Effector memory CD4-positive, alpha-beta T cell (primary cell): Measurements from ENCODE around the gene CHAF1B.

Source experiments
- DNase-seq, 3 donors: peaks; one replicate each; pipeline ENCODE4 v3.0.0-alpha.2; 2020
- H3K27ac ChIP-seq: 2 replicates; pipeline ENCODE4 v1.7.0; 2013; ENCODE audit warnings: mild to moderate bottlenecking, low read length, moderate library complexity; ENCODE audit not compliant: insufficient read depth, poor library complexity, severe bottlenecking
- H3K27me3 ChIP-seq: replicated peaks from 2 replicates; pipeline ENCODE4 v1.7.0; 2013; ENCODE audit warnings: mild to moderate bottlenecking, low read length; ENCODE audit not compliant: insufficient read depth, control insufficient read depth, poor library complexity, severe bottlenecking
- H3K36me3 ChIP-seq: 2 replicates; pipeline ENCODE4 v1.7.0; 2013; ENCODE audit warnings: mild to moderate bottlenecking, low read length, moderate library complexity; ENCODE audit not compliant: control insufficient read depth, insufficient read depth
- H3K4me1 ChIP-seq: 2 replicates; pipeline ENCODE4 v1.7.0; 2013; ENCODE audit warnings: low read length, mild to moderate bottlenecking; ENCODE audit not compliant: control insufficient read depth, insufficient read depth, poor library complexity, severe bottlenecking
- H3K4me3 ChIP-seq: 2 replicates; pipeline ENCODE4 v1.7.0; 2013; ENCODE audit warnings: low read length, low read depth, mild to moderate bottlenecking; ENCODE audit not compliant: insufficient read depth, poor library complexity, severe bottlenecking
- H3K9me3 ChIP-seq: 2 replicates; pipeline ENCODE4 v1.7.0; 2013; ENCODE audit warnings: mild to moderate bottlenecking, low read length, moderate library complexity; ENCODE audit not compliant: control insufficient read depth

The CHAF1B gene

DNA sequence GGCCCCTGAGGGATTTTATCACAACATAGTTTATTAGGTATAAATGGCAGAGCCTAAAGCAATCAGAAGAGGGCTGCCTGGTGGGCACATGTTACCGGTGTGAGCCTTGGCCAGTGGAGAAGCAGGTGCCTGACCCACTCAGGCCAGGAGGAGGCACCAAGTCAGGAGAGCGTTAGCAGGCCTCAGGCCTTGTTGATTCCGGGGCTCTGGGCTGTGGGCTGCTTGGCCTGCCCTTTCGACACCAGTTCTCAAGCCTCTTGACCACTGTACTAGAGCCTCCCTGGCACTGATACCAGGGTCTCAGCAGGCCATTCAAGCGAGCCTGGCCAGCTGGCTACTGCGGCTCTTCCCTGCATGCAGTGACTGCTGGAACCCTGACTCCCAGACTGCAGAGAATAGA, 73.9 kb downstream of the CHAF1B start:
- Histone ChIP-seq H3K4me1 (no peaks in the 10 kb centered on the region), H3K9me3 (no peaks in the 10 kb centered on the region), H3K4me3 (no peak overlapping the region), H3K36me3 (no peaks in the 10 kb centered on the region), H3K27me3 (no peaks in the 10 kb centered on the region), H3K27ac (no peak overlapping the region)
- no peak for DNase-seq

DNA sequence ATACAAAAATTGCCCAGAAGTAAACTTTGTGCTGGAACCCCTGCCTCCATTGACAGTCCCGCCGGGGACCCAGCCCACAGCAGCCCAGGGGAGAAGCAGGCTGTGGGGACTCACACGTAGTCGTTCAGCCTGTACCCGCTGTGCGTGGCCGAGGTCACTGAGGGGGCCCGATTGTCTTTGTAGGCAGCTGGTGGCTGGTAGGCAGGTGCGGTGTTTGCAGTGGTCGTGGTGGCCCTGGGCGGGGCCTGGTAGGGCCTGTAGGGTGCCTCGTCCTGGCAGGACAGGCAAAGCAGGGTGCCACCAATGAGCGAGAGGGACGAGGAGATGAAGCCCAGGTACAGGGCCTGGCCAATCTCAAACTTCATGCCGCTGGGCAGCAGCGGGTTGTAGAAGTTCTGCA, 75.7 kb downstream of the CHAF1B start:
- Histone ChIP-seq H3K36me3 (no peaks in the 10 kb centered on the region), H3K27ac (no peak overlapping the region), H3K4me3 (no peak overlapping the region), H3K4me1 (no peaks in the 10 kb centered on the region), H3K9me3 (no peaks in the 10 kb centered on the region), H3K27me3 (no peaks in the 10 kb centered on the region)
- DNase-seq: no peak

- H3K36me3 ChIP-seq: no peaks in the 10 kb centered on the region
- H3K27ac ChIP-seq: no peak overlapping the region
- H3K4me3 ChIP-seq: no peak overlapping the region
- H3K9me3 ChIP-seq: no peaks in the 10 kb centered on the region
- H3K27me3 ChIP-seq: no peaks in the 10 kb centered on the region
- DNase-seq: no peak
- H3K4me1 ChIP-seq: no peaks in the 10 kb centered on the region
Observed at GRCh38 chr21:36461277-36461917, 76.2 kb downstream of the CHAF1B start.

- H3K9me3 ChIP-seq: no peaks in the 10 kb centered on the region
- H3K27ac ChIP-seq: no peak overlapping the region
- no peaks in the 10 kb centered on the region for H3K27me3 ChIP-seq
- no peak overlapping the region for H3K4me3 ChIP-seq
- no peaks in the 10 kb centered on the region for H3K4me1 ChIP-seq
- H3K36me3 ChIP-seq: no peaks in the 10 kb centered on the region
- no peak for DNase-seq
Observed at GRCh38 chr21:36461918-36462486, 76.8 kb downstream of the CHAF1B start.

DNA sequence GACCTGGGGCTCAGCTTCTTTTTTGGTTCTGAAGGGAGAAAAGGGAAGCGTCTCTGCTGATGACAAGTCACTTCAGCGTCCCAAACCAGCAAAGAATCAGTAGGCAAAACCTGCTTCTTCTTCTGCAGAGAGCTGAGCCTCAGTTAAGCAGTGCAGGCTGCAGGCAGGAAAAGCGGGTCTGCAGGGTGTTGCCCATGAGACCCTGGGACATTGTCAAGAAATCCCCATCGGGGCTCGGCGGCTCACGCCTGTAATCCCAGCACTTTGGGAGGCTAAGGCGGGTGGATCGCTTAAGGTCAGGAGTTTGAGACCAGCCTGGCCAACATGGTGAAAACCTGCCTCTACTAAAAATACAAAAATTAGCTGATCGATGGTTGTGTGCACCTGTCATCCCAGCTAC, 78.0 kb downstream of the CHAF1B start:
- H3K4me3 ChIP-seq: no peak overlapping the region
- H3K4me1 ChIP-seq: no peaks in the 10 kb centered on the region
- H3K36me3 ChIP-seq: no peaks in the 10 kb centered on the region
- DNase-seq: no peak
- H3K9me3 ChIP-seq: no peaks in the 10 kb centered on the region
- H3K27me3 ChIP-seq: no peaks in the 10 kb centered on the region
- no peak overlapping the region for H3K27ac ChIP-seq

DNA sequence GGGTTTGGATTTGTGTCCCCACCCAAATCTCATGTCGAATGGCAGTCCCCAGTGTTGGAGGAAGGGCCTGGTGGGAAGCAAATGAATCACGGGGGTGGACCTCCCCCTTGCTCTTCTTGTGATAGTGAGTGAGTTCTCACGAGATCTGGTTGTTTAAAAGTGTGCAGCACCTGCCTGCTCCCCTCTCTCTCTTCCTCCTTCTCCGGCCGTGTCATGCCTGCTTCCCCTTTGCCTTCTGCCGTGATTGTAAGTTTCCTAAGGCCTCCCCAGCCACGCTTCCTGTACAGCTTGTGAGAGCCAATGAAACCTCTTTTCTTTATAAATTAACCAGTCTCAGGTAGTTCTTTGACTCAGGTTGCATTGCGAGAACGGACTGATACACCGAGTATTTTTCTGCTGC, 78.8 kb downstream of the CHAF1B start:
- no peak overlapping the region for H3K4me3 ChIP-seq
- no peaks in the 10 kb centered on the region for H3K36me3 ChIP-seq
- H3K27ac ChIP-seq: no peak overlapping the region
- DNase-seq: no peak
- H3K27me3 ChIP-seq: no peaks in the 10 kb centered on the region
- H3K4me1 ChIP-seq: no peaks in the 10 kb centered on the region
- H3K9me3 ChIP-seq: no peaks in the 10 kb centered on the region

DNA sequence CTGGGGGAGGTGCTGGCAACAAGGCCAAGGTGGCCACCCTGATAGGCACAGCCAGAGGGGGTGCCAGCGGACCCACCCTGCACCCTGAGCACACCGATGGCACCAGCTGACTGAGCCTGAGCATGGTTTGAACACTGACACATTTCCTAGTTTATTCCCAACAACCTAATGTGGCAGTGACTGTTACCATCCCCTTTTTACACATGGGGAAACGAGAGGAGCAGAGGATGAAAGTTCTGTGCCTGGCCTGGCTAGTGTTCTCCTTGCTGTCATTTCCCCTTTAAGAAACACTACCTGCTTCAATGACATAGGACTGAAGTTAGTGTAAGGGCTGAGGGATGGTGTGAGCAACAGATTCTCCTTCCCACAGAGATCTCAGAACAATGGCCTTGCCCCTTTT, 79.4 kb downstream of the CHAF1B start:
- no peaks in the 10 kb centered on the region for H3K36me3 ChIP-seq
- no peak for DNase-seq
- no peak overlapping the region for H3K27ac ChIP-seq
- H3K4me1 ChIP-seq: no peaks in the 10 kb centered on the region
- H3K4me3 ChIP-seq: no peak overlapping the region
- no peaks in the 10 kb centered on the region for H3K27me3 ChIP-seq
- H3K9me3 ChIP-seq: no peaks in the 10 kb centered on the region

DNA sequence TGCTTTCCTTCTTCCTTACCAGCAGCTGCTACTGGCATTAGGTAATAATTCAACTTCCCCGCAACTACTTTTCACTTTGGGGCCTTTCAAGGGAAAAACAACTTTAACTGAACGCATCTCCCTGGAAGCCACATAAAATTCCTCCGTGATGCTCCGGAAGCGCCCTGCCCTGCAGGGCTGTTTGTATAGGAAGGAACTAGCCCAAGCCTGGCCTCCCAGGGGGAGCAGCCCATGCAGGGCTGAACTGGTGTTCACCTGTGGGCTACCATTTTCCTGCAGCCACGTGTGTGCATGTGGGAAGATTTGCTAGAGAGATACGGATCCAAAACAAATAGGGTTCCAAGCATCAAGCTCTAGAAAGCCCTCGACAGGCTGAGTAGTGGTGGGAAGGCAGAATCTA, 80.3 kb downstream of the CHAF1B start:
- H3K27ac ChIP-seq: no peak overlapping the region
- H3K27me3 ChIP-seq: no peaks in the 10 kb centered on the region
- no peaks in the 10 kb centered on the region for H3K9me3 ChIP-seq
- no peaks in the 10 kb centered on the region for H3K4me1 ChIP-seq
- DNase-seq: no peak
- no peak overlapping the region for H3K4me3 ChIP-seq
- H3K36me3 ChIP-seq: no peaks in the 10 kb centered on the region

- Histone ChIP-seq H3K36me3 (no peaks in the 10 kb centered on the region), H3K27ac (no peak overlapping the region), H3K4me3 (no peak overlapping the region), H3K27me3 (no peaks in the 10 kb centered on the region), H3K4me1 (no peaks in the 10 kb centered on the region), H3K9me3 (no peaks in the 10 kb centered on the region)
- no peak for DNase-seq
Observed at GRCh38 chr21:36466061-36466511, 80.9 kb downstream of the CHAF1B start.
